ENCODE measurements around the gene TEK.
"Not testable (repeated sequence)": the region's sequence is repeated elsewhere in the genome, so short reads cannot be mapped to it uniquely, and the experiment has no call there.

The TEK gene

DNA sequence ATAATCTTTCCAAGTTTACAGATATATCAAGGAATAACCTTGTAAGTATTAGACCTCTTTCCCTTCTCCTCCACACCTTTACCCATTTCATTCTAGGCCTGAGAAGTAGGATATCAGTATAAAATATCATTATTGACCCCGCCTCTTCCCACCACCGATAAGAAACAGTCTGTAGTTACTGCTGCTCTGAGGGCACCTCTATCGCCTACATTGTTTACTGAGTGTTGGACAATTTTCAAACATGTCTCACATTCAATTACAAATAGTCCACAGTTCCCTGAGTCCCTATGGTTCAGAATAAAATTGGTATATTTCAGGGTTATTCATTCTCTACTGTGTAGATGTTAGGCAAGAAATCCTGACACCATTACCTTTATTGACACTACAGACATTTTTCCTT lies 73.4 kb downstream of the TEK start:
- no peak for DNase-seq

DNA sequence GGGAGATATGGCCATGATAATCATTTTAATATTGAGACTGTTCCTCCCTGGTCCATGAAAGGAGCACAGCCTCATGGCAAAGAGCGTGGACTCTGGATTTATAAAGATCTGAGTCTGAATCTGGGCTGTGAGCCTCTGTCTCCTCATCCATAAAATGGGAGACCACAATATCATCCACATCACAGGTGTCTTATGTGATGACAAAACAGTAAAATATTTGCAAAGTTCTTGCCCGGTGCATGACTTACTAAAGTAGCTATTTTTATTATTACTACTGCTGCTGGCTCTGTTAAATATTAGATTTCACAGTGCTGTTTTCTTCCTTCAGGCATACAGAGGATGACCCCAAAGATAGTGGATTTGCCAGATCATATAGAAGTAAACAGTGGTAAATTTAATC lies 74.1 kb downstream of the TEK start:
- no peak for DNase-seq

DNA sequence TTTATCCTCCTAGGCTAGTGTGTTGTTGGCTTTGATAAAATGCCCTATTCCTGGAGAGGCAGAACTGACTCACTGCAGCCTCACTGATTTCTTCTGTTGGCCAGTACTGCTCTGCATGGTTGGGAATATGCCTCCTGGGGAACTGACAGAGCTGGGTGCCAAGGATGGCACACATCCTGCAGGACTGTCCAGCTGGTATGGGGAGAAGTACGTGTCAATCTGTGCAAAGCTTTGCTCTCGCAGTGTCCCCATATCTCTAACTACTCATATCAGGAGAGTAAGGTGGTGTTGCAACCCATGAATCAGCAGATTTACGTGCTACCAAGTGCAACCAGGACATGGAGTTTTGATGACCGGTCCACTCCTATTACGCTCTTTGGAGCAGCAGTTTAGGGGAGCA lies 74.7 kb downstream of the TEK start:
- no peak for DNase-seq

- no peak for DNase-seq
Observed at GRCh38 chr9:27184556-27185351, 75.7 kb downstream of the TEK start.

DNA sequence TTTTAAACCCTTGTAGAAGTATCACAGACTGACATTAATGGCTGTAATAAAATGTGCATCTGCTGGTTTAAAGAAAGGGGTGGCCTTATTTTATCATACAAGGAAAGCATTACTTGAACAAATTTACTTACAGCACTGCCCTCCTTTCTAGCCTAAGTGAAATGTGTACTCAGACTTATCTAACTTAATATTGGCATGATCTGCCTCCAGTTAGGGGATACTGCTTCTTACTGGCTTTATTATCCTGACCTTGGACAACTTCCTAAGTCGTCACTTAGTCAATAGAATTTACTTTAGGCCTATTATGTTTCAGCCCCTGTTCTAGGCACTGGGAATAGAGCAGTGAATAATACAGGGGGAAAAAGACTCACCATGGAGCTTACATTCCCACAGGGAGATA lies 79.4 kb downstream of the TEK start:
- no peak for DNase-seq

- DNase-seq, result no peak
Observed at GRCh38 chr9:27189426-27189825, 80.4 kb downstream of the TEK start.

GRCh38 chr9:27192291-27192960 lies 83.4 kb downstream of the TEK start:
- no peak for DNase-seq

GRCh38 chr9:27193886-27194285 lies 84.9 kb downstream of the TEK start:
- no peak for DNase-seq

DNA sequence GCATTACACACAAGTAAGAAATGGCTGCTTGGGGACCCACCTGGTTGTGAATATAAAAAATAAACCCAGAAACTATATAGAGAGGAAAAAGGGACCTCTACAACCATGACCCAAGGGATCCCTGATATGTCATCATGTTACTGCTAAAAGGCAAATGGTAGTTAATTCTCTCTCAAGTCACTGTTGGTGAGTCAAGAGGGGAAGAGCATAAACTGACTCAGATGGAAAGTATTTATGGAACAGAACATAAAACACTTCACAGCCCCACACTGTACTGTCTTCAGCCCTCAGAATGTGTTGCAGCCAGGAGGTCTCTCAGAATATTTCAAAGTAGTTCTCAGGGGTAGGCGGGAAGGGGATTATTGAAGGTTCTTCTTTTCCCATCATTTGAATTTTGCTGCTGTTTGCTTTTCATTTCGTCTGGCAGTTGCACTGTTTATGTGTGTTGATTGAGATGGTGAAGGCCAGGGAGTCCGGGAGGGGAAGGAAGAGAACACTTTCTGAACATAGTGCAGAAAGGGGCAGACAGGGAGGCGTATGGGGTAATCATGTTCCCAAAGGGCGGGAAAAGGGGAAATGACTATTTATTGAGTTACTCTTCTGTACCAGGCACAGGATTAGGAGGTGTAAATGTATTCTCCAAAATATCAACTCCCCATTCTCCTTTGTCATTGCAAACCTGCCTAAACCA lies 85.5 kb downstream of the TEK start:
- DNase-seq, result no peak

DNA sequence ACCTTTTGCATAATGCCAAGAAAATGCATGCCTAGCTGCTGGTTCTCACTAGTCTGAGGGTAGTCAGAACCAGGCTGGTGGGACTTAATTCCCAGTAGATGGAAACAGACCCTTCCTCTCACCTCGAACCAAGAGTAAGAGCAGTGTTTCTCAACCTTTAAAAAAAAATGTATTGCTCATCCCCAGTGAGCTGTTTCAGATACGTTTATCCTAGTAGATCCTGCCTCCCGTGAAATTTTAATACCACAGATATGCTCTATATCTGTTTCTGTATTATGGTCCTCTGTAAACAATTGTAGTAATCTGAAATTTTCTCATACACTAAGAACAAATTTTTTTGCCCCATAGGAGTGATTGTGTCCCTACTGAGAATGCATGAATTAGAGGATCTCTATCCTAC lies 86.2 kb downstream of the TEK start:
- DNase-seq, result no peak

- DNase-seq, result no peak
Observed at GRCh38 chr9:27196383-27196782, 87.4 kb downstream of the TEK start.

DNA sequence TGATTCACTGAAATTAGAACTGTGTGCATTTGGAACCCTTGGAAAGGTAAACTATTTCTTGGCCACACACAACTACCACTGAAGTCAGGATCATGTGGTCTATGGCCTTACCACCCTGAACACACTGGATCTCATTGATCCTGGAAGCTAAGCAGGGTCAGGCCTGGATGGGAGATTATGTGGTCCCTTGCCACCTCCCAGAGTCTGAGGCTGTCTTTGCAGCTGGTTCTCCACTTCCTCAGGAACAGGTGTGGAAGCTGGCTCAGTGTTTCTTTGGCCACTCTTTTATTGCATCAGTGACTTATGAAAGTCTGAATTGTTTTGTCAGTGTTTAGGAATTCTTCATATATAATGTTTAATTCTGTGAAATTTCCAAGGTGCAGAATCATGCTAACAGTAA lies 89.2 kb downstream of the TEK start:
- peak; percentile 3 for DNase-seq

- DNase-seq, result no peak
Observed at GRCh38 chr9:27202056-27202455, 93.0 kb downstream of the TEK start.

DNA sequence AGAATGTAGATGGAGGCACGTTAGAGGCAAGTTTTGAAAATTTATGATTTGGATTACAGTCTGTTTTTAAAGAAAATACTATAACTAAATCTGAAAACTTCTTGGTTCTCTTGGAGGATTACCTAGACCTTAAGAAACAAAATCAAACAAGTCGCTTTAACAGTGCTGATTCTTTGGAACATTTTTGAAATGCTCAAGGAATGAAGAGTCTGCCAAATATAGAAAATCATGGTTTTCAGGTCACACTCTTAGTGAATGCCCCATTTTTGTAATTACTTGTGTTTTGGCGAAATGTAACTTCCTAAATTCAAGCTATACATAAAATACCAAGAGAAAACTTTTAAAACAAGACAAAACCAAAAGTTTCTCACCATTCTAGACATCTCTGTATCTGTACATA lies 94.8 kb downstream of the TEK start:
- DNase-seq, result no peak

- DNase-seq, result no peak
Observed at GRCh38 chr9:27204578-27204977, 95.6 kb downstream of the TEK start.

GRCh38 chr9:27205198-27205597 lies 96.2 kb downstream of the TEK start:
- no peak for DNase-seq

DNA sequence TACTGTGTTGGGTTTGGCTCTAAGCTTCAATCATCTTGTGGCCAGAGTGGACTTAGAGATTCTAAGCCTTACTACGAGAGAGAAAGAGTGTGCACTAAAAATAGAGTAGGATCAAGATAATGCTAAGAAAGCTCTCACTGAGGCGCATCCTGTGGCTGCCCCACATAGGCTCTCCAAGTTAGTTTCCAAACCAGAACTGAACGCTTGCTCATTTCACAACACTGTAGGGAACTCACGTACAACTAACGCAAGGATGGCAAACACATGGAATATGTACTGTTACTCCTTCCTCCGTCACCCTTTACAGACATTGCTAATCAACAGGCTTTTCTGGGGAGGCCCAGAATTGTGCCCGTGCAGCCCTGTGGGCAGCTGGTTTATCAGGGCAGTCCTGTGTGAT lies 97.0 kb downstream of the TEK start:
- DNase-seq, result no peak

GRCh38 chr9:27209034-27209433 lies 100.0 kb downstream of the TEK start:
- DNase-seq, result no peak

- no peak for DNase-seq
Observed at GRCh38 chr9:27210588-27210987, 101.6 kb downstream of the TEK start.

DNA sequence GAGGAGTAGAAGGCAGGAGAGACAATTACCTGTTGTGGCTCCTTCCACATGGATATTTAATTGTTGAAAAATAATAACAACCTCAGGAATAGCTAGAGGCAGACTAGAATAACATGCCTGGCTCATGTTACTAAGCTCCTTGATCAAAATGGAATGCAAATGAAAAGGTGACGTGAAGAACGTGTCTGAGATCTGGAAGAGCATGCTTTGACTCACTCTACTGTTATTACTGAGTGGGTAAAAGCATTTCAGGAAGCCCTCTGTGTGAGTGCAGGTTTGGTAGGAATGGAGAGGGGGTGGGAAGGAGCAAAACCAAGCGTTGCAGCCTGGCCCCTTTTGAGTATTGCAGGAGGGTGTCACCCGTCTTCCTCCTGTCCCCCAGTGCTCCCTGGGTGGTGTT lies 103.2 kb downstream of the TEK start:
- no peak for DNase-seq

- no peak for DNase-seq
Observed at GRCh38 chr9:27212621-27213020, 103.6 kb downstream of the TEK start.

DNA sequence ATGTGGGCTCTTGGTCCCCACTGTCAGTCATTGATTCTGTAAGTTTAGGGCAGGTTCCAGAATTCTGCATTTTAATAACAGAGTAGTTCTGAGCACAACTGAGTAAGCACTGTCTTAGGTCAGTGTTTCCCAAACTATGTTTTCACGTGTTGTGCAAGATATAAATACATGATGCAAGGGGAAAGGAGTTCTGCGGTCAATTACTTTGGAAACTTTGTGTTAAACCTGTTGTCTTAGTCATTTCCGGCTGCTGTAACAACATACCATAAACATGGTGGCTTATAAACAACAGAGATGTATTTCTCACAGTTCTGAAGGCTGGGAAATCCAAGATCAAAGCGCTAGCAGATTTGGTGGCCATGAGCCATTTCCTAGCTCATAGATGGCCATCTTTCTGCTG lies 118.2 kb downstream of the TEK start:
- DNase-seq, result no peak

DNA sequence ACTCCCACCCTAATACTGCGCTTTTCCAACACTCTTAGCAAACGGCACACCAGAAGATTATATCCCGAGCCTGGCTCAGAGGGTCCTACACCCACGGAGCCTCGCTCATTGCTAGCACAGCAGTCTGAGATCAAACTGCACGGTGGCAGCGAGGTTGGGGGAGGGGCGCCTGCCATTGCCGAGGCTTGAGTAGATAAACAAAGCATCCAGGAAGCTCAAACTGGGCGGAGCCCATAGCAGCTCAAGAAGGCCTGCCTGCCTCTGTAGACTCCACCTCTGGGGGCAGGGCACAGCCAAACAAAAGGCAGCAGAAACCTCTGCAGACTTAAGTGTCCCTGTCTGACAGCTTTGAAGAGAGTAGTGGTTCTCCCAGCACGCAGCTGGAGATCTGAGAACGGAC lies 130.6 kb downstream of the TEK start:
- DNase-seq, result not testable (repeated sequence)

- peak; percentile 14 for DNase-seq
Observed at GRCh38 chr9:27247756-27248155, 138.7 kb downstream of the TEK start.

Data from NCI-H1092 (cell line).